ENCODE data around the gene SOX8.

The SOX8 gene

DNA sequence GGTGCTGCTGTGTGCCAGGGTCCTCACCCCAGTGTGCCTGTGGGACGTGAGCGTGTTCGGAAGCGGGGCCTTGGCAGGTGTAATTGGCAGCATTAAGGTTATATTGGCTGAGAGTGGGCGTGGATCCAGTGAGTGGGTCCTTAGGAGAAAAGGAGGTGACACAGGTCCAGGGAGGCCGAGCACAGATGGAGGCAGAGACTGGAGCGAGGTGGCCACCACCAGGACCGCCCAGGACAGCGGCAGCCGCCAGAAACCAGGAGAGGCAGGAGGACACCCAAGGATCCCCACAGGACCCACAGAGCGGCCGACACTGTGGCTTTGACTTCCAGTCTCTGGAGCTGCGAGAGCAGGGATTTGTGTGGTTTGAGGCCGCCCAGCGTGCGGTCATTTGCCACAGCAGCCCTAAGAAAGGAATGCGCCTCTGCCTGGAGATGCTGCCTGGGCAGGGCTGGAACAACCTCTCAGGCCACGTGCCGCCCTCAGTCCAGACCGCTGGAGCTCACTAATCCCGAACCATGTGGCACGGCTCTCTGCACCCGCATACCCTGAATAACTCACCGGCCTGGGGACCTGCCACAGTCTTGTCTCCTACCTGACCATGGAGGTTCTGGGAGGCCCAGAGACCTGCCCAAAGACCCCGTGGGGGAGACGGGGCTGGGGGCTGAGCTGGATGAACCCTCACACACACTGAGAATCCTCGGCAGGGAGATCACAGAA is 45.4 kb downstream of the SOX8 start:
- no peak for DNase-seq (ENCODE audit: low read depth)

DNA sequence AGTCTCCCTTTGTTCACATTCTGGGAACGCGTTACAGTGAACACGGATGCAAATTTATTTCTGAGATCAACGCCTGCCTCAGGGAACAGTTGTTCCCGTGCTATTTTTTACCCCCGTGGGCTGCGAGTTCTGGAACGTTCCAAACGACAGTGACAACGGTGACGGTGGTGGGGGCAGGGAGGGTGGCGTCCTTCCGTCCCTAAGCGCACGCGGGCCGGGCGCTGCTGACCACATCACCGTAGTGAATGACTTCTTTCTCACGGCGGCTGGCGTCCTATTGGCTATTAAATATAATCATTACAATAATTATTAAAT is 45.9 kb downstream of the SOX8 start:
- DNase-seq (ENCODE audit: low read depth) = no peak

DNA sequence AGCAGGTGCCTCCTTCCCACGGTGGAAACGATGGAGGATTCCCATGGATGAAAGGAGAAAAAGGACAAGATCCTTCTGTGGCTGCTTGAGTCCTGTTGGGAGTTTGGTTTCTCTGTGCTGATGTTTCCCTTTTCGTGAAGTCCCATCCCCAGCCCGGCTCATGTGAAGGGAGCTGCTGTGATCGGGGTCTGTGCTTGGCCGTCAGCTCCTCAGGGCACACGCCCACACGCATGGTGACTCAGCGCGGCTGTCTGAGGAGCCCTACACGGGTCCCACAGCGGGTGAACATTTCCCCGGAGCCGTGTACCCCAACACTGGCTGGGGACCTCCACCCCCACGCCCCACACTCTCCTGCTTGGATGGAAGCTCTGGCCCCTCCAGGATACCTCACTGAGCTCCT is 46.5 kb downstream of the SOX8 start:
- DNase-seq (ENCODE audit: low read depth) = no peak

DNA sequence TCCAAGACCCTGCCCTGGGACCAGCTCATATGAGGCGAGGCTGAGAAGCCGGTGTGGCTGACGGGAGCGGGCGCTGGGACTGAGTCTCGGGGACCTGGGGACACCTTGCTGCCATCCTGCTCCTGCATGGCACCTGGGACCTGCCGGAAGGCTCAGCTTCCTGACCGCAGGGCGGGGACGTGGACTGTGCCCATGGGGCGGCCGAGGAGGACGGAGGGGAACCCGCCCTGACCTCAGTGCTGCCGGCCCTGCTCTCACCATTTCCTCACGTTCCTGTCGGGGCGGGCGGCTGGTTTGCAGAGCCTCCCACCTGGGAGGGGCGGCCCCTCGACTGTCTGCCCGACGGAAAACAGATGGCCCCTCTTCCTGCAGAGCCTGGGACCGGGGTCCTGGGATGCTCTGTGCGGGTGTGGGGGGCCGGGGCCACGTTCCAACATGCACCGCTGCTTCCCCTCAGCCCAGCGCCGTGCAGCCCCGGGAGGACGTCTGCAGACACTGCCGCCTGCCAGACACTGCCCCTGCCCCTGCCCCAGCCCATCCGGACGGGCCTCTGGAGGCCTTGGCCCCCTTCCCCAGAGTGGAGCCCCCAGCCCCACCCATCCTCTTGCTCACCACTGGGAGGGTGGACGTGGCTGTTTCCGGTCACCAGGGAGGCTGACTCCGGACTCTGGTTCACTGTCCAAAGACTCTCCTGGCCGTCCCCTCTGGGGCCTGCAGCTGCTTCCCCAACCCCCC is 47.1 kb downstream of the SOX8 start:
- no peak for DNase-seq (ENCODE audit: low read depth)

DNA sequence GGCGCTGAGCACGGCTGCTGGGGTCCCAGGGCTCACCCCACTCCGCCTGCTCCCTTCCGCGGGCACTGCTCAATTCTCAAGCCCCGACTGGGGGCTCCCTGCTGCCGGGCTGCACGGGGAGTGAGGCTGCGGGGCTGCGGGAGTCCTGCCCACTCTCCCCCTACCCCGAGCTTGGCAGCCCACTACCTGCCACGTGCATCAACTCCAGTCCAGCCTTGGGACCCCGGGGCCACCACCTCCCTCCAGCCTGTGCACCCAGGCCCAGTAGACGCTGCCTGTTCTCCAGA is 47.6 kb downstream of the SOX8 start:
- no peak for DNase-seq (ENCODE audit: low read depth)

DNA sequence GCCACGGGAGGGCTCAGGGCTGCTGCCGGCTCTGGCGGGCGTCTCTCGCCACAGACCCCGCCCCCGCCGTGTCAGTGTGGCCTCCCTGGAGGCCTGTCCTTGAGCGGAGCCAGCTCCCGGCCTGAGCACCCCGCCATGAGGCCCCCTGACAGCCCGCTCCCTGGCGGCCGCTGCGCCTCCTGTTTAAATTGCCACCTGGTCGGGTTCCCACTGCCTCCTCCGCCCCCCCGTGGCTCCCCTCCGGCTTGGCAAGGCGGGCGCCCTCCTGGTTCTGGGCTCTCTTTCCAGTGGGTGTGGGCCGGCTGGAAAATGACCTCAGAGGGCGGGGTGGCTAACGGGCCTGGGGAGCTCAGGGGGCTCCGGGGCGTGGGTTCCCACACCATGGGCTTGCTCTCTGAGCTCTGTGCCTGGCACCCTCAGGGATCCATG is 48.9 kb downstream of the SOX8 start:
- no peak for DNase-seq (ENCODE audit: low read depth)

DNA sequence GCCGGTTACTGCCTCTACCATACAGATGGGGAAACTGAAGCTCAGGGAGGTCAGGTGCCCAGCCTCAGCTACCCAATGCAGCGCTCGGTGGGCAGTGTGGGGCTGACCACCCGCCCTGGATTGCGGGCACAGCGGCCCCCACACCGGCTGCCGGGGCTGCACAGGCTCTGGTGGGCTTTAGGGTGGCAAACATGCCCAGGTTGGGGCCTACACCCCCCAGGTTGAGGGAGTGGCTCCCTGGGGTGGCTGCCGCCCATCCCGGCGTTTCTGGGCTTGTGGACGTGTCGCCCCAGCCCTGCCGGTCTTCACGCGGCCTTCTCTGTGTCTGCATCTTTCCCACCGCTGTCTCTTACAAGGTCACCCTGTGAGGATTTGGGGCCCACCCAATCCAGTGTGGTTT is 50.1 kb downstream of the SOX8 start:
- no peak for DNase-seq (ENCODE audit: low read depth)

DNA sequence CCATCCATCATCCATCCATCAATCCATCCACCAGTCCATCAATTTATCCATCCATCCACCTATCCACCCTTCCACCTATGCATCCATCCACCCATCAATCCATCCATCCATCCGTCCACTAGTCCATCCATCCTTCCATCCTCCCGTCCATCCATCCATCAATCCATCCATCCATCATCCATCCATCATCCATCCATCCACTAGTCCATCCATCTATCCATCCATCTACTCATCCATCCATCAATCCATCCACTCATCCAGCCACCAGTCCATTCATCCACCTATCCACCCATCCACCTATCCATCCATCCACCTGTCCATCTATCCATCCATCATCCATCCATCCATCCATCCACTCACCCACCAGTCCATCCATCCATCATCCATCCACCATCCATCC is 51.0 kb downstream of the SOX8 start:
- DNase-seq (ENCODE audit: low read depth) = no peak

DNA sequence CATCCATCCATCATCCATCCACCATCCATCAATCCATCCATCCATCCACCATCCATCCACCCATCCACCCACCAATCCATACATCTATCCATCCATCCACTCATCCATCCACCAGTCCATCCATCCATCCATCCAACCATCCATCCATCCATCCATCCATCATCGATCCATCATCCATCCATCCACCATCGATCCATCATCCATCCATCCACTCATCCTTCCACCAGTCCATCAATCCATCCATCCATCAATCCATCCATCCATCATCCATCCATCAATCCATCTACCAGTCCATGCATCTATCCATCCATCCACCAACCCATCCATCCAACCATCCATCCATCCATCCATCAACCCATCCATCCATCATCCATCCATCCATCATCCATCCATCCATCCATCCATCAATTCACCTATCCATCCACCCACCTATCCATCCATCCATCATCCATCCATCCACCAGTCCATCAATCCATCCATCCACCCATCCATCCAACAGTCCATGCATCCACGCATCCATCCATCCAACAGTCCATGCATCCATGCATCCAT is 51.6 kb downstream of the SOX8 start:
- DNase-seq (ENCODE audit: low read depth) = no peak

DNA sequence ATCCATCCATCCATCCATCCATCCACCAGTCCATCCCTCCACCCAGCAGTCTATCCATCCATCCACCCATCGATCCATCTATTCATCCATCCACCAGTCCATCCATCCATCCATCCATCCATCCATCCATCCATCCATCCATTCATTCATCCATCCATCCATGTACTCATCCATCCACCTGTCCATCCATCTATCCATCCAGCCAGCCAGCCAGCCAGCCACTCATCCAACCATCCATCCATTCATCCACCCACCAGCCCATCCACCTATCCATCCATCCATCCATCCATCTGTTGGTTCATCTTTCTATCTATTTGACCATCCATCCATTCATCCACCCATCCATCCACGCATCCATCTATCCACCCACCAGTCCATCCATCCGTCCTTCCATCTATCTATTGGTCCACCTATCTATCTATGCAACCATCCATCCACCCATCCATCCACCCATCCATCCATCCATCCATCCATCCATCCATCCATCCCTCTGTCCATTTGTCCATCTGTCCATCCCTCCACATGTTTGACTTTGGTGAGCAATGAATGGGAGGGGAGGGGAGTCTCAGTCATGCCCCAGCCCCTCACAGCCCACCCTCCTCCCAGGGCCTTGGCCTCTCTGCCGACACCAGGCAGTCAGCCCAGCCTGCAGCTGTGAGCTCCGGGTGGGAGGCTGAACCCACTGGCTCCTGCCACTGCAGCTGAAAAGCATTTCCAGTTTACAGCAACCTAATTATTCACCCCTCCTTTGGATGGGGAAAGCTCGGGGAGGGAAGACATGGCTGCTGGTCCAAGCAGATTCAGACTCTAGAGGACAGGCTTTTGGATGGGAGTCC is 52.9 kb downstream of the SOX8 start:
- DNase-seq (ENCODE audit: low read depth) = no peak

DNA sequence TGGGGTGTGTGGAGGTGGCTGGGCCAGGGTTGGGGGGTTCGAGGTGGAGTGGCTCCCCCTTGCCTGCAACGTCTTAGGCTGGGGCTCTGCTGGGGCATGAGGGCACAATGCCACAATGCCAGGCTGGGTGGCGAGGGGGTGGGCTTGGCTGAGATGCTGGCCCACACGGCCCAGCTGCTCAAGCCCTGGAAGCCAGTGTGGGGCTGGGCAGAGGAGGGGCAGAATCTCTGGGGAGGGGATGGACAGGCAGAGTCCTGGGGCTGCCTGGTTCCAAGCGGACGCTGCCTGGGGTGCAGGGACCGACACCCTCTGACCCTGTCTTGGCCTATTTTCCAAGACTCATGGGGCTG is 53.5 kb downstream of the SOX8 start:
- DNase-seq (ENCODE audit: low read depth) = no peak

DNA sequence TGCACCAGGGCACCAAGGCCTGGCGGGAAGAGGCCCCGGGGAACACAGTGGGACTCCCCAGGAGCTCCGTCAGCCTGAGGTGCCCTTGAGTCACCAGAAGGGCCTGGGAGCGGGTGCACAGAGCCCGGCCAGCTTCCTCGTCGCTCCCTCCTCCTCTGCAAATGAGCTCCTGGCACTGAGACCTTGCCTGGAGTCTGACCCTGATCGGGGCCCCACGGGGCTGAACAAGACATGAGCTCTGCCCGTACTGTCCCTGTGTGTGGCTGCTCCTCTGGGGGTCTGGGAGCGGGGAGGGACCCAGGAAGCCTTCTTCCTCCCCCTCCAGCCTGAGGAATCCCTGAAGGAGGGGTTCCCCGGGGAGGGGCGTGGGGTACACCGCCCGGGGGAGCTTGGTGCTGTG is 54.6 kb downstream of the SOX8 start:
- no peak for DNase-seq (ENCODE audit: low read depth)

Measured in fibroblast of the conjunctiva (primary cell).